ENCODE data around the gene FAM163A. TPM values are rescaled to one million over a fixed set of nuclear protein-coding genes. Genes with fewer than 3 reads are reported as not detected.

Gene FAM163A
- total and polyA plus RNA-seq, 2 donors from 2014 or later: not detected

DNA sequence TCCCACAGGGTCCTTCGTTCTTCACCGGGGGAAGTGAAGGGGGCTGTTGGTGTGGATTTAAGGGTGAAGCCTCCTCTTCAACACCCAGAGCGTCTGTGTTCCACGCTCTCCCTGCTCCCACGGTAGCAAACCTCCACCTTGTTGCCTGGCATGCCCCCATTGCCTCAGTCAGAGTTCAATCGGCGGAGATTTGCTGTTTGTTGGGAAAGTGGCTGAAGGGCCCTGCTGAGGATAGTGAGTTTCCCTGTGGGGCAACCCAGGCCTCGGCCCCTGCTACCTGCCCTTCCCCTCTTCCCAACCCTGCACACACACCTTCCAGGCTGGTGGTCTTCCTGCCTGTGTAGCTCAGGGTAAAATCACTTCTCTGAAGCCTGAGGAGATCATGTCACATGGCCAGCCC, 74.0 kb downstream of the FAM163A start:
- TF ChIP-seq, protein P1, sequence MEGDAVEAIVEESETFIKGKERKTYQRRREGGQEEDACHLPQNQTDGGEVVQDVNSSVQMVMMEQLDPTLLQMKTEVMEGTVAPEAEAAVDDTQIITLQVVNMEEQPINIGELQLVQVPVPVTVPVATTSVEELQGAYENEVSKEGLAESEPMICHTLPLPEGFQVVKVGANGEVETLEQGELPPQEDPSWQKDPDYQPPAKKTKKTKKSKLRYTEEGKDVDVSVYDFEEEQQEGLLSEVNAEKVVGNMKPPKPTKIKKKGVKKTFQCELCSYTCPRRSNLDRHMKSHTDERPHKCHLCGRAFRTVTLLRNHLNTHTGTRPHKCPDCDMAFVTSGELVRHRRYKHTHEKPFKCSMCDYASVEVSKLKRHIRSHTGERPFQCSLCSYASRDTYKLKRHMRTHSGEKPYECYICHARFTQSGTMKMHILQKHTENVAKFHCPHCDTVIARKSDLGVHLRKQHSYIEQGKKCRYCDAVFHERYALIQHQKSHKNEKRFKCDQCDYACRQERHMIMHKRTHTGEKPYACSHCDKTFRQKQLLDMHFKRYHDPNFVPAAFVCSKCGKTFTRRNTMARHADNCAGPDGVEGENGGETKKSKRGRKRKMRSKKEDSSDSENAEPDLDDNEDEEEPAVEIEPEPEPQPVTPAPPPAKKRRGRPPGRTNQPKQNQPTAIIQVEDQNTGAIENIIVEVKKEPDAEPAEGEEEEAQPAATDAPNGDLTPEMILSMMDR (IDR thresholded peaks at IDR 0.05; ENCODE audit: borderline replicate concordance, extremely low read depth, insufficient read depth): no peak
- Histone ChIP-seq H3K4me3 (ENCODE audit: low read length in 3 of 3) (no peak overlapping the region), H3K9ac (ENCODE audit: low read length in 3 of 3) (no peak overlapping the region), H3K27me3 (ENCODE audit: control insufficient read depth, insufficient read depth, low read length) (no peaks in the 10 kb centered on the region), H3K9me3 (ENCODE audit: control insufficient read depth in 2 of 3, insufficient read depth in 1 of 3, low read length in 3 of 3) (no peaks in the 10 kb centered on the region), H3K36me3 (ENCODE audit: control insufficient read depth in 2 of 3, insufficient read depth in 3 of 3, low read length in 3 of 3) (no peaks in the 10 kb centered on the region), H3K4me1 (ENCODE audit: control insufficient read depth in 2 of 3, insufficient read depth in 2 of 3, low read depth in 1 of 3, low read length in 3 of 3) (peaks cover 0 to 13% (median 8%) of the 10 kb centered on the region in 3 donors), H3K27ac (ENCODE audit: low read depth in 2 of 2, low read length in 2 of 2) (no peak overlapping the region)
- intact Hi-C loops (cut with DNase I): no loop called here
- FAIRE-seq: no peak
- peak in 1 of 5 donors; percentile 22 for DNase-seq

DNA sequence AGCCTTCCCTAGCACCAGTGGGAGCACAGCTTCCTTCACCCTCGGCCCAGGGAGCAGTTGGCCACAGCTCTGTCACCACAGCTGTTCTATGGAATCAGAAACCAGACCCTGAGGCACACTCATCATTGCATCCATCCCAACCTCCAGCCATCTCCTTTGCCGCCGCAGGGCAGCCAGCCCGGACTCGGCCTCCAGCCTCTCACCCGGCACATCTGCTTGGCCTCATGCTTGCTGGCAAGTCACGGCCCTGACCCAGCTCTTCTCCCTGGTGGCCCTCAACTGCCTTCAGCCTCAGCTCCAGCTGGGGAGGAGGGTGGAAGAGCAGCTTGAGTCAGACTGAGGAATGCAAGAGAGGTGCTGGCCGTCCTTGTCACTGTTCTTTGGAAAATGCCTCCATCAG, 74.7 kb downstream of the FAM163A start:
- Histone ChIP-seq H3K9ac (ENCODE audit: low read length in 3 of 3) (no peak overlapping the region), H3K4me3 (ENCODE audit: low read length in 3 of 3) (no peak overlapping the region), H3K9me3 (ENCODE audit: control insufficient read depth in 2 of 3, insufficient read depth in 1 of 3, low read length in 3 of 3) (no peaks in the 10 kb centered on the region), H3K36me3 (ENCODE audit: control insufficient read depth in 2 of 3, insufficient read depth in 3 of 3, low read length in 3 of 3) (no peaks in the 10 kb centered on the region), H3K27me3 (ENCODE audit: control insufficient read depth, insufficient read depth, low read length) (no peaks in the 10 kb centered on the region), H3K27ac (ENCODE audit: low read depth in 2 of 2, low read length in 2 of 2) (no peak overlapping the region), H3K4me1 (ENCODE audit: control insufficient read depth in 2 of 3, insufficient read depth in 2 of 3, low read depth in 1 of 3, low read length in 3 of 3) (peaks cover 0 to 13% (median 8%) of the 10 kb centered on the region in 3 donors)
- TF ChIP-seq, protein P1 (IDR thresholded peaks at IDR 0.05; ENCODE audit: borderline replicate concordance, extremely low read depth, insufficient read depth): no peak
- FAIRE-seq (no peak), DNase-seq (peak in 2 of 5 donors; percentile 38 to 79)
- intact Hi-C loops (cut with DNase I): no loop called here

DNA sequence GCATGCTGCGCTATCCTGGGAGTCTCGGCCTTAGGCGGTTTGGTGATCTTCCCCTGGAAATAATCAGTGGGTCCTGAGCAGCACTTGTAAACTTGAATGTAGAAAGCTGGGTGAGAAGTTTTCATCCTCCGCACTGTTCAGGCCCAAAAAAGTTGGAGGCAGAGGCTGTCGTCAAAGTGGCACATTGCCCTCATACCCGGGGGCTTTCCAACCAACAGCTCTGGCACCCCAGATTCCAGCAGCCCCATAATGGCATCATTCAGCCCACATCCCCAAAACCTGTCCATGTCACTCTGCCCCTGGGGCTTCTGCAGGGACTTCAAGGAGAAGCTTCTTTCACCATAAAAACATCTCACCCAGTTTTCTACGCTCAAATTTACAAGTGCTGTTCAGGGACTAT, 75.2 kb downstream of the FAM163A start:
- no peak overlapping the region for H3K4me3 ChIP-seq (ENCODE audit: low read length in 3 of 3)
- no peaks in the 10 kb centered on the region for H3K9me3 ChIP-seq (ENCODE audit: control insufficient read depth in 2 of 3, insufficient read depth in 1 of 3, low read length in 3 of 3)
- DNase-seq: peak in 1 of 5 donors; percentile 53
- peaks cover 0 to 13% (median 8%) of the 10 kb centered on the region in 3 donors for H3K4me1 ChIP-seq (ENCODE audit: control insufficient read depth in 2 of 3, insufficient read depth in 2 of 3, low read depth in 1 of 3, low read length in 3 of 3)
- H3K27me3 ChIP-seq (ENCODE audit: control insufficient read depth, insufficient read depth, low read length): no peaks in the 10 kb centered on the region
- H3K36me3 ChIP-seq (ENCODE audit: control insufficient read depth in 2 of 3, insufficient read depth in 3 of 3, low read length in 3 of 3): no peaks in the 10 kb centered on the region
- no peak overlapping the region for H3K27ac ChIP-seq (ENCODE audit: low read depth in 2 of 2, low read length in 2 of 2)
- no peak overlapping the region for H3K9ac ChIP-seq (ENCODE audit: low read length in 3 of 3)
- intact Hi-C loops (cut with DNase I): no loop called here
- TF ChIP-seq, protein P1 (IDR thresholded peaks at IDR 0.05; ENCODE audit: borderline replicate concordance, extremely low read depth, insufficient read depth): no peak
- FAIRE-seq: no peak

DNA sequence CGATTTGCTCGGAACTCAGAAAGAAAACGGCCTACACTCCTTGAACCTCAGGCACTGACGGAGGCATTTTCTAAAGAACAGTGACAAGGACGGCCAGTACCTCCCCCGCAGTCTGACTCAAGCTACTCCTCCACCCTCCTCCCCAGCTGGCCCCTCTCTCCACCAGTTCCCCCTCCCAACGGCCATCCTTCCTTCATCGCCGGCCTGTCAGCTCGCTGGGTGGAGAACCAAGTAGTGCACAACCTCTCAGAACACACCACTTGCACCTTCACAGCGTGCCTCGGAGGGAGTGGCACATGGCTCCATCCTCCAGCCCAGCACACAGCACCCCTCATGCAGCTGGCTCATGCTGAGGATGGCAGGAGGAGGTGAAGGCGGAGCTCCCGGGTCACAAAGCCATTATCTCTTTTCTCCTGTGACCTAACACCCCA, 75.7 kb downstream of the FAM163A start:
- H3K4me1 ChIP-seq (ENCODE audit: control insufficient read depth in 2 of 3, insufficient read depth in 2 of 3, low read depth in 1 of 3, low read length in 3 of 3): peaks cover 0 to 13% (median 8%) of the 10 kb centered on the region in 3 donors
- intact Hi-C loops (cut with DNase I): no loop called here
- H3K9me3 ChIP-seq (ENCODE audit: control insufficient read depth in 2 of 3, insufficient read depth in 1 of 3, low read length in 3 of 3): no peaks in the 10 kb centered on the region
- no peak overlapping the region for H3K4me3 ChIP-seq (ENCODE audit: low read length in 3 of 3)
- H3K27ac ChIP-seq (ENCODE audit: low read depth in 2 of 2, low read length in 2 of 2): no peak overlapping the region
- H3K36me3 ChIP-seq (ENCODE audit: control insufficient read depth in 2 of 3, insufficient read depth in 3 of 3, low read length in 3 of 3): no peaks in the 10 kb centered on the region
- H3K9ac ChIP-seq (ENCODE audit: low read length in 3 of 3): no peak overlapping the region
- DNase-seq (peak; percentile 70 to 79 (median 71)), FAIRE-seq (no peak)
- H3K27me3 ChIP-seq (ENCODE audit: control insufficient read depth, insufficient read depth, low read length): no peaks in the 10 kb centered on the region
- TF ChIP-seq, protein P1 (IDR thresholded peaks at IDR 0.05; ENCODE audit: borderline replicate concordance, extremely low read depth, insufficient read depth): no peak

All from kidney (tissue), 14 donors.